ENCODE measurements around the gene HIC2.
"Not testable (repeated sequence)": the region's sequence is repeated elsewhere in the genome, so short reads cannot be mapped to it uniquely, and the experiment has no call there.

DNA sequence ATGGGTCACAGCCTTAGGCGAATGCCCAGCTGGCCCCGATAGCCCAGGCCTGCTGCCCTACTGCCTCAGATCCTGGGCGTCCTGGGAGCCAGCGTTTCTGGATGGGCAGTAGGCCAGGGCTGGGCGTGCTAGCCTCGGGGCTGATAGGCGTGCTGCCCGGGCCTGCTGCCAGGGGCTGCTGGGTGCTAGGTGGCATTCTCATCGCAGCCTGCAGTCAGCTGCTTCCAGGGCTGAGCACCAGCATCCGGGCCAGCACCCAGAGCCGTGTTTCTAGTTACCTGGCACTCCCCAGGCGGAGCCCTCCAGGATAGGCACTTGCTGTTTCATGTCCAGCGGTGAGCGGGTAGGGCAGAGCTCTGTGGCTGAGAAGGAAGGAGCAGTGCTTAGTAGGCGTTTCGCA, 23.5 kb downstream of the HIC2 start:
- TF ChIP-seq YY1 (IDR thresholded peaks at IDR 0.05; ENCODE audit: insufficient read depth, insufficient read length); SUZ12 (IDR thresholded peaks at IDR 0.05; ENCODE audit: extremely low read depth, insufficient read depth, insufficient read length); ZNF274 (IDR thresholded peaks at IDR 0.05; ENCODE audit: low read depth, low read length): not testable (repeated sequence)
